Measurements from ENCODE around the gene ERBB2. TPM values are rescaled to one million over a fixed set of nuclear protein-coding genes. Genes with fewer than 3 reads are reported as not detected.

The ERBB2 gene
- total and polyA plus RNA-seq, 10 of the 15 experiments (the other 5 are each of a cell fraction or from before 2014, with no cell fraction given), result 0.39 to 7.0 (median 4.3) TPM

DNA sequence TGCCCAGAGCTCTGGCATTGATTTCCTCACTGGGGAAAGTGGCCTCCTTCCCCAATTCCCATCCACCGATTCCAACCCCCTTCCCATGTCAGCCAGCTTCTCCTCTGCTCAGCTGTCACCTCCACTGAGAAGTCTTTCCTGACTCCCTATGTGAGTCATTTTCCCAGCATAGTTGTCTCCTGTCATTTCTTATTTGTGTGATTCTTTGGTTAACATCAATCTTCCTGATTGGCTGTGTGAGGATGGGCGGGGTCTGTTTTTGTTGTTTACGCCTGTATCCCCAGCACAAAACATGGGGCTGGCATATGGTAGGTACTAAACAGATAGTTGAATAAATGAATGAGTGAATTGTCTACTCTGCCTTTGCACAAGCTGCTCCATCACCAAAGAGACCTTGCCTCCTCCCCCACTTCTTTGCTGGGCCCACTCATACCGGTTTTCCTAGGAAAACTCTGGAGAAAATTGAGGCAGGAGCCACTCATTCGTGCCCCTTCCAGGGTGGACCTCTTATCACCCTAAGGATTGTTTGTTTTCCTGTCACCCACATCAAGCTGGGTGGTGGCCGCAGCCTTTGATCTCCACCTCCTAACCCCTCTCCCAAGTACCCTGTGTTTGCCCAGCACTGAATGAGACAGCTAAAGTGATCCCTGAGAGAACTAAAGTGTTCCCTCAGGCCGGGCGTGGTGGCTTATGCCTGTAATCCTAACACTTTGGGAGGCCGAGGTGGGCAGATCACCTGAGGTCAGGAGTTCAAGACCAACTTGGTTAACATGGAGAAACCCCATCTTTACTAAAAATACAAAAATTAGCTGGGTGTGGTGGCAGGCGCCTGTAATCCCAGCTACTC is 36.7 kb downstream of the ERBB2 start:
- RAD21 ChIA-PET (ENCODE audit: unreplicated experiment), result no interaction called here
- intact Hi-C loops (cut with micrococcal nuclease; ENCODE audit: unreplicated experiment), result no loop called here
- H3K4me2 ChIP-seq (ENCODE audit: control insufficient read depth, insufficient read depth), result no peak overlapping the region

More for the DNA sequence above, 36.7 kb downstream of the ERBB2 start:
- Histone ChIP-seq H2AFZ (ENCODE audit: control insufficient read depth, low read depth, low read length) (no peak overlapping the region), H3K4me3 (no peak overlapping the region), H4K20me1 (ENCODE audit: control insufficient read depth, insufficient read depth) (no peaks in the 10 kb centered on the region), H3K4me1 (ENCODE audit: control insufficient read depth, insufficient read depth, low read length) (peaks cover 10% of the 10 kb centered on the region), H3K9me3 (replicated peaks; ENCODE audit: control insufficient read depth, insufficient read depth, low read length) (no peaks in the 10 kb centered on the region), H3K36me3 (ENCODE audit: control insufficient read depth in 2 of 2, insufficient read depth in 2 of 2, low read length in 1 of 2) (no peaks in the 10 kb centered on the region), H3K27ac (ENCODE audit: control insufficient read depth, insufficient read depth) (no peak overlapping the region), H3K79me2 (ENCODE audit: control insufficient read depth, insufficient read depth, low read length) (no peaks in the 10 kb centered on the region), H3K27me3 (replicated peaks in 1 of 2; ENCODE audit: control insufficient read depth in 2 of 2, insufficient read depth in 2 of 2, low read length in 1 of 2) (peaks cover 0 to 2% of the 10 kb centered on the region in 2 experiments; a peak in 1 of 4 replicates), H3K9ac (ENCODE audit: control insufficient read depth, insufficient read depth, low read length) (no peak overlapping the region)
- WGBS (ENCODE audit: insufficient coverage, insufficient replicate concordance, low lambda C conversion rate, missing lambda C conversion rate), result 40% methylated on average over 10 of the region's 10 CpGs
- ATAC-seq (no peak), DNase-seq (ENCODE audit: low read depth, low spot score) (no peak), FAIRE-seq (no peak)
- BruUV-seq (replicated peaks), result no TSS peak
- TF ChIP-seq, protein P1, sequence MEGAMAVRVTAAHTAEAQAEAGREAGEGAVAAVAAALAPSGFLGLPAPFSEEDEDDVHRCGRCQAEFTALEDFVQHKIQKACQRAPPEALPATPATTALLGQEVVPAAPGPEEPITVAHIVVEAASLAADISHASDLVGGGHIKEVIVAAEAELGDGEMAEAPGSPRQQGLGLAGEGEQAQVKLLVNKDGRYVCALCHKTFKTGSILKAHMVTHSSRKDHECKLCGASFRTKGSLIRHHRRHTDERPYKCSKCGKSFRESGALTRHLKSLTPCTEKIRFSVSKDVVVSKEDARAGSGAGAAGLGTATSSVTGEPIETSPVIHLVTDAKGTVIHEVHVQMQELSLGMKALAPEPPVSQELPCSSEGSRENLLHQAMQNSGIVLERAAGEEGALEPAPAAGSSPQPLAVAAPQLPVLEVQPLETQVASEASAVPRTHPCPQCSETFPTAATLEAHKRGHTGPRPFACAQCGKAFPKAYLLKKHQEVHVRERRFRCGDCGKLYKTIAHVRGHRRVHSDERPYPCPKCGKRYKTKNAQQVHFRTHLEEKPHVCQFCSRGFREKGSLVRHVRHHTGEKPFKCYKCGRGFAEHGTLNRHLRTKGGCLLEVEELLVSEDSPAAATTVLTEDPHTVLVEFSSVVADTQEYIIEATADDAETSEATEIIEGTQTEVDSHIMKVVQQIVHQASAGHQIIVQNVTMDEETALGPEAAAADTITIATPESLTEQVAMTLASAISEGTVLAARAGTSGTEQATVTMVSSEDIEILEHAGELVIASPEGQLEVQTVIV (IDR thresholded peaks at IDR 0.05; ENCODE audit: borderline replicate concordance, partially characterized antibody), result no peak
- TF ChIP-seq RELA (IDR thresholded peaks at IDR 0.05; ENCODE audit: borderline replicate concordance, partially characterized antibody) (no peak), ZNF274 (IDR thresholded peaks at IDR 0.05; ENCODE audit: insufficient read depth, insufficient read length) (no peak), YBX1 (IDR thresholded peaks at IDR 0.05) (no peak), EP300 (IDR thresholded peaks at IDR 0.05; ENCODE audit: borderline replicate concordance in 1 of 2, control insufficient read depth in 1 of 2, low read depth in 2 of 2, low read length in 2 of 2) (no peak), RAD51 (IDR thresholded peaks at IDR 0.05) (no peak), STAT3 (IDR thresholded peaks at IDR 0.05; ENCODE audit: low read depth, low read length) (no peak)
- ChIA-PET CTCF (interaction anchor here (1.0 kb wide), 2 partner anchors 11 to 115 kb away, joined by 3 to 4 read pairs; no protein-coding TSS in a partner anchor), SMC1A (ENCODE audit: uncharacterized antibody, unreplicated experiment) (interaction anchor here (0.9 kb wide), 1 partner anchor 53 kb away, joined by 3 read pairs; no protein-coding TSS in a partner anchor), POLR2A (no interaction called here)
- in situ Hi-C loops (cut with MboI), result no loop called here
